NCI-H446 (cell line): ENCODE data around the gene AUNIP.
"Not testable (repeated sequence)": the region's sequence is repeated elsewhere in the genome, so short reads cannot be mapped to it uniquely, and the experiment has no call there.

Source experiments
- DNase-seq, 2 experiments: peaks; one replicate each; lab custom pipeline; 2025; lab: John Stamatoyannopoulos, UW

Gene AUNIP

GRCh38 chr1:25864434-25864833 is 5.2 kb upstream of the AUNIP start:
- DNase-seq: no peak

- no peak for DNase-seq
Measured at GRCh38 chr1:25863486-25864262, 4.4 kb upstream of the AUNIP start.

GRCh38 chr1:25862785-25863485 is 3.7 kb upstream of the AUNIP start:
- no peak for DNase-seq

DNA sequence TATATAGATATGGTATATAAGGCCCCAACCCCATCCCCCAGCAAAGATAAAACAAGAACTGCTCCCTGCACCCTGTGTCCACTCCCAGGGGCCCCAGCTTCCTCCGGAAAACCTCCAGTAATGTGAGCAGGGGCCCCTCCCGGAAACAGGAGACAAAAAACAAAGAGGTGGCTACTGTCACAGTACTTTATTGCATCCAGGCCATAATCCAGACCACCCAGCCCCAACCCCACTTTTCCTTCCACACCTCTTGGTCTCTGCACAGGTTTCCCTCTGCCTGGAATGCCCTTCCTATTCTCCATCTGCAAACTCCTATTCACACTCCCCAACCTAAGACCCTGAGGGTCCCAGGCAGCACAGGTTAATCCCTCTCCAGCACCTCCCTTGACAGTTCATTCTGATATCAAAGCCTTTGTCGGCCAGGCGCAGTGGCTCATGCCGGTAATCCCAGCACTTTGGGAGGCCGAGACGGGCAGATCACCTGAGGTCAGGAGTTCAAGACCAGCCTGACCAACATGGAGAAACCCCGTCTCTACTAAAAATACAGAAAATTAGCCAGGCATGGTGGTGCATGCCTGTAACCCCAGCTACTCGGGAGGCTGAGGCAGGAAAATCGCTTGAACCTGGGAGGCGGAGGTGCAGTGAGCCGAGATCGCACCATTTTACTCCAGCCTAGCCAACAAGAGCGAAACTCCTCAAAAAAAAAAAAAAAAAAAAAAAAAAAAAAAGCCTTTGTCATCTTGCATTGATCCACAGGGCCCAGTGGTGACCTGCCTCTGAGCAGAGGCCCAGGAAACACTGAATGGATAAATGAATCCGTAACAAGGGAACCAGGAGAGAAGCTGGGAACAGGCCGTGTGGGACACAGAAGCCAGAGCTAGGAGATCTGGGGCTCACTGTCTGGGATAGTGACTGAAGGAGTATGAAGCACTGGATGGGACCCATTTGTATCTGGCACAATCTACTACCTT is 2.3 kb upstream of the AUNIP start:
- no peak for DNase-seq

DNA sequence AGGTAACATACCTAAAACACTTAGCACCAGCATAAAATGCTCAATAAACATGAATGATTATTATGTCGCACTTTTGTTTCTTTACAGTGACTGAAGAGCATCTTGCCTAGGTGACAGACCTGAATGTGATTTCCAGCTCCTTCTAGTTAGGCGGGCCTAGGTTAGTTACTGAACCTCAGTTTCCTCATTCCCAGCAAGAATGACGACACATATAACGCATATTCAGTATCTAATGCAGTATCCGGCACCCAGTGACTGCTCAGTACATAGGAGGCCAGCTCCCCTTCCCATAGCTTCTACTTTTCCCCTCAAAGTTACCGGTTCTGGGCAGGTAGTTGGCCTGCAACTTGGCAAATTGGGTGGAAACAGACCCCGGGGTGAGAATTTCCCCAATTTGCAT is 763 bp downstream of the AUNIP start:
- no peak for DNase-seq

DNA sequence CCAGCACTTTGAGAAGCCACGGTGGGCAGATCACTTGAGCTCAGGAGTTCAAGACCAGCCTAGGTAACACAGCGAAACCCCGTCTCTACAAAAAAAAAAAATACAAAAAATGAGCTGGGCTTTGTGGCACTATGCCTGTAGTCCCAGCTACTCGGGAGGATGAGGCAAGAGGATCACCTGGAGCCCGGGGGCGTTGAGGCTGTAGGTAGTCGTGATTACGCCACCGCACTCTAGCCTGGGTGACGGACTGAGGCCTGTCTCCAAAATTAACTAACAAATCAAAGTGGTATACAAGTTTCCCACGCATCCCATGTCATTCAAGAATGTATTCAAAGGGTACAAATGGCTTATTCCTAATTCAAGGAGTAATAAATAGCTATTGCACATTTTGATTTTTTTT is 2.4 kb downstream of the AUNIP start:
- no peak for DNase-seq

- peak in 1 of 2 experiments; percentile 30 for DNase-seq
Measured at GRCh38 chr1:25854554-25854953, 4.7 kb downstream of the AUNIP start.

DNA sequence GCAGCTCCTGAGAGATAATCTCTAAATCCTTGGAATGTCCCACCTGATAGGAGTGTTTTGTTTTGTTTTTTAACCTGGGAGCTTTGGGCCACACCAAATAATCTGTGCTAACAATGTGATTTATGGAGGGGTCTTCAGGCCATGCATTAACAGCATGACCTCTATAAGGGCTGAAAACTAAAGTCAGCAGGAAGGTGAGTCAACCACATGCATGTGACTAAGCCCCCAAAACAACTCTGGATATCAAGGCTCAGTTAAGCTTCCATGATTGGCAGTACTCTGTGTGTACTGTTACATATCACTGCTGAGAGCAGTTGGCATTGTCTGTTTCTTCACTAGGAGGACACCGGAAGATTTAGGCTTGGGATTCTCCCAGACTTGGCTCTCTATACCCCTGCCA is 10.7 kb downstream of the AUNIP start:
- DNase-seq: no peak

DNA sequence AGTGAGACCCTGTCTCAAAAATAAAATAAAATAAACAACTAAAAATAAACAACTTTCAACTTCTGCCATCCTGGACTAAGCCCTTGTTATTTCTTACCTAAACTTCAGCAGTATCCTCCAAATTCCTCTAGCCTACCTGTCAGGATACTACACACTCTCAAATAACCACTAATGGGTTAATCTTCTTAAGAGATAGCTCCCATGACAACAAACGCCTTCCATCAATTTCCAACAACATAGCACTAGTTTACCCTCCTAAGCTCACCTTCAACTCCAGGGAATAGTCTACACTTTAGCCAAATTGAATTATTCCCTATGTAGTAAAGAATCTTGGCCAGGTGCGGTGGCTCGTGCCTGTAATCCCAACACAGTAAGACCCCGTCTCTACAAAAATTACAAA is 11.3 kb downstream of the AUNIP start:
- no peak for DNase-seq

GRCh38 chr1:25845664-25846063 is 13.6 kb downstream of the AUNIP start:
- no peak for DNase-seq

GRCh38 chr1:25844536-25845337 is 14.5 kb downstream of the AUNIP start:
- DNase-seq: no peak

DNA sequence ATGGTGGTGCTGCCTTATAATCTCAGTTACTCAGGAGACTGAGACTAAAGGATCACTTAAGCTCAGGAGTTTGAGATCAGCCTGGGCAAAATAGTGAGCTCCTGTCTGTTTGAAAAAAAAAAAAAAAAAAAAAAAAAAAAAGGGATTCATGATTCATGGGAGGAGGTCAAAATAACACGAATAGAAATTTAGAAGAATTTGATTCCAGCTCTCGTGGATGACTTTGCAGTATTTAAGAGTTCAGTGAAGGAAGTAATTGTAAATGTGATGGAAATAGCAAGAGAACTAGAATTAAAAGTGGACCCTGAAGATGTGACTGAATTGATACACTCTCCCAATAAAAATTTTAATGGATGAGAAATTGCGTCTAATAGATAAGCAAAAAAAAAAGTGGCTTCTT is 15.8 kb downstream of the AUNIP start:
- no peak for DNase-seq

GRCh38 chr1:25839808-25840207 is 19.4 kb downstream of the AUNIP start:
- DNase-seq: not testable (repeated sequence)

GRCh38 chr1:25837262-25837875 is 21.9 kb downstream of the AUNIP start:
- no peak for DNase-seq

DNA sequence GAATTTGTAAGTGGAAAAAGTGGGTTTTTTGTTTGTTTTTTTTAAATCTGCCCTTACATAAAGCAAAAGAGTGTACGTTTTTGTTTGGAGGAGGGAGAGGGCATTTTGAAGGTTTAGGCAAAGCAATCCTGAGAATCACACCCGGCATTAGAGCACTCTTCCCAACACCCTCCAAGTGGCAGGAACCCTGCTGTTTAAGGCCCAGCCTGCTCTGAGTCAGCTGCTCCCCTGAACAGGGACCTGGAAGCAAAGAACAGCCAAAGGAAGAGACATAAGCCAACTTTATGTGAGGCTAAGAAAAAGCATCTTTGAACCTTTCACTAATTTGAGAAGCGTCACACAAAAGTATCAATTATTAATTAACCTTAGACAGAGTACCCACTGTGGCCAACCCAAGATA is 22.6 kb downstream of the AUNIP start:
- no peak for DNase-seq

DNA sequence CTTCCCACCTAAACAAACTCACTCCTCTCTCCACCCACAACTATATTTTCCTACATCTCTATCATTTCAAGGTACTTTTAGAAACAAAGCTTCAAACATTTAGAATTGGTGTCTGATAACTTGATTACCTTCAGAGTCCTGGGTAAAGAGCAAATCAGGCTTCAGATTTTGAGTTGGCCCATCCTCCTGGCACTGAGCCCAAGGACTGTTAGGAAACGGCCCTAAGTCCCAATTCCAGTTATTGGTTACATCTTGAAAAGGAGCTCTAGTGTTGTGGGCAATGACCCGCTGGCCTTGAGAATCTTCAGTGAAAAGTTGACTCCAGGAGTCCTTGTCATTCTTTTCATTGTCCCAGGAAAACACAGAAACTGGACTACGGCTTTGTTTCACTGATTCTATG is 24.4 kb downstream of the AUNIP start:
- DNase-seq: no peak

DNA sequence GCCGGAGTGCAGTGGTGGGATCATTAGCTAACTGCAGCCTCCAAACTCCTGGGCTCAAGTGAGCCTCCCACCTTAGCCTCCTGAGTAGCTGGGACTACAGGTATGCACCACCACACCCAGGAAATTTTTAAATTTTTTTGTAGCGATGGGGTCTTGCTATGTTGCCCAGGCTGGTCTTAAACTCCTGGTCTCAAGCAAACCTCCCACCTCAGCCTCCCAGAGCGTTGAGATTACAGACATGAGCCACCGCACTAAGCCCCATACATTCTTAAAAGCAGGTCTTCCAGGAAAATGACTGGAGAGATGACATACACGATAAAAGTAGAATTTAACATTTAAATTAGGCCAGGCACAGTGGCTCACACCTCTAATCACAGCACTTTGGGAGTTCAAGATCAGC is 26.1 kb downstream of the AUNIP start:
- no peak for DNase-seq

DNA sequence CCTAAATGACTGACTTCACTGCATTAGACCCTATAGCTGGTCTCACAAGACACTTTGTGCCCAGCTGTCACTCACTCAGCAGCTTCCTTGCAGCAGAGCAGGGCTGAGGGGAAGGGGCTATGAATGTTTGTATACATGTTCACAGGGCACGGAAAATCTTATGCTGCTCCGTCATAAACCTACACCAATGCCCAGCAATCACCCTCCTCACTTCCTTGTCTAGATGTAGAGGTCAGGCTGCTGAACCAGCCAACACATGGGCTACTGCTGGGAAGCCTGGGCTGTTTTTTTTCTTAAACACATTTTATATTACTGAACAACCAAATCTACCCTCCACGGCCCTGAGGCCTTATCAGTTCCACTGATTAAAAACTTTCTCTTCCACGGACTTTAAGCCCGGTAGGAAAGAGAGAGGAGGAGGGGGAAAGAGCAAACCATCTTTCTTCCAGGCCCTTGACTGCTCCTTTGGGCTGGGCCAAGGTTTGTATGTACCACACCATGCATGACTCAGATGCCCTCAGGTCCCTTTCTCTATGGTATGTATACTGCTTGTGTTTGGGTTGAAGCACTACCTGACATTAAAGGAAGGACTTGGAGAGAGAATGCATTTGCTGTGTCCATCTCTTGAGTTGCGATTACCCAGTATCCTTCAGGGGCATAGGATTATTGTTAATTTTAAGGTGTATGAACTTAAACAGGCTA is 26.8 kb downstream of the AUNIP start:
- no peak for DNase-seq

- no peak for DNase-seq
Measured at GRCh38 chr1:25831569-25832196, 27.6 kb downstream of the AUNIP start.

GRCh38 chr1:25829046-25829445 is 30.2 kb downstream of the AUNIP start:
- DNase-seq: no peak
